Upper lobe of right lung (tissue), 1 donor: ENCODE results near the gene L1CAM. TPM values are rescaled to one million over a fixed set of nuclear protein-coding genes. Genes with fewer than 3 reads are reported as not detected.

Experiments
- ATAC-seq: fragments of 200-7000 bp; cut with Tn5 transposase; one replicate; pipeline ENCODE4 v1.9.1; 2020; ENCODE audit warnings: mild to moderate bottlenecking, moderate library complexity
- DNase-seq: peaks from one replicate; pipeline ENCODE4 v3.0.0-alpha.2; 2020
- H3K27ac ChIP-seq: fragments of 200-600 bp; one replicate; pipeline ENCODE4 v1.8.0; 2022
- H3K27me3 ChIP-seq: fragments of 200-600 bp; one replicate; pipeline ENCODE4 v1.8.0; 2022; ENCODE audit warnings: mild to moderate bottlenecking
- H3K36me3 ChIP-seq: fragments of 200-600 bp; one replicate; pipeline ENCODE4 v1.8.0; 2022
- H3K4me1 ChIP-seq: fragments of 200-600 bp; one replicate; pipeline ENCODE4 v1.8.0; 2022
- H3K4me3 ChIP-seq: fragments of 200-600 bp; one replicate; pipeline ENCODE4 v1.8.0; 2022; ENCODE audit warnings: mild to moderate bottlenecking
- H3K9me3 ChIP-seq: fragments of 200-600 bp; one replicate; pipeline ENCODE4 v1.8.0; 2022
- intact Hi-C: fragments of 100-400 bp; cut with DNase I; formaldehyde crosslinking; loops from one replicate; pipeline ENCODE4 v1.11.0; 2022
- total RNA-seq: library from RNA; stranded (reverse); fragmentation: NEBNext Ultra II Directional; extraction: Animal tissue kit (Norgen Biotek cat#: 25700); gene quantifications from one replicate; pipeline ENCODE4 v1.2.1, GENCODE V29; 2021
- TF ChIP-seq, protein P1 (sequence below): fragments of 200-600 bp; IDR thresholded peaks from one replicate; pipeline ENCODE4 v1.8.0; 2022; ENCODE audit warnings: antibody characterized with exemption
- donor health status: DM: no; HTN: yes; CAD: no; lungs with severe emphysema.

The L1CAM gene
- total RNA-seq, 1 donor from 2014 or later: 1.2 TPM

- H3K4me3 ChIP-seq: peak within 1 kb of the TSS; percentile 60
Observed at GRCh38 chrX:153925739-153926551, 40.0 kb upstream of the L1CAM start, which contains the start of gene ARHGAP4. Gene ARHGAP4 (minus strand): TSS chrX:153926264. CDS start chrX:153926202, 62 bp downstream.

DNA sequence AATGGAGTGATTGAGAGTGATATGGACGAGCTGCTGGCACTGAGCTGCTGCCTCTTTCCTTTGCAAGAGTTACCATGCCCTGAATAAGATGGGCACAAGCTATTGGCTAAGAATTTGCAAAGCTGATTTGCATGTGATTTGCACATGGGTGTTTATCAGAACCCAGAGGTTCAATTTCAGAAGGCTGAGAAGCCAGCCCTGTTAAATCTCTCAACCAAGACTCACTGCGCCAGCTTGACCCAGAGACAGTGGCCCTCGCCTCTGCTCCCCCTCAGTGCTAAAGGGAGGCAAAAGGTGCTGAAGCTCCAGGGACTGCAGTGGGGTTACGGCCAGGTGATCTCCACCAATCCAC is 39.4 kb upstream of the L1CAM start:
- peaks cover 18% of the 10 kb centered on the region for H3K4me1 ChIP-seq
- no peaks in the 10 kb centered on the region for H3K36me3 ChIP-seq
- no peaks in the 10 kb centered on the region for H3K9me3 ChIP-seq
- H3K27ac ChIP-seq: peak overlapping the region; percentile 92
- no peaks in the 10 kb centered on the region for H3K27me3 ChIP-seq
- TF ChIP-seq, protein P1, sequence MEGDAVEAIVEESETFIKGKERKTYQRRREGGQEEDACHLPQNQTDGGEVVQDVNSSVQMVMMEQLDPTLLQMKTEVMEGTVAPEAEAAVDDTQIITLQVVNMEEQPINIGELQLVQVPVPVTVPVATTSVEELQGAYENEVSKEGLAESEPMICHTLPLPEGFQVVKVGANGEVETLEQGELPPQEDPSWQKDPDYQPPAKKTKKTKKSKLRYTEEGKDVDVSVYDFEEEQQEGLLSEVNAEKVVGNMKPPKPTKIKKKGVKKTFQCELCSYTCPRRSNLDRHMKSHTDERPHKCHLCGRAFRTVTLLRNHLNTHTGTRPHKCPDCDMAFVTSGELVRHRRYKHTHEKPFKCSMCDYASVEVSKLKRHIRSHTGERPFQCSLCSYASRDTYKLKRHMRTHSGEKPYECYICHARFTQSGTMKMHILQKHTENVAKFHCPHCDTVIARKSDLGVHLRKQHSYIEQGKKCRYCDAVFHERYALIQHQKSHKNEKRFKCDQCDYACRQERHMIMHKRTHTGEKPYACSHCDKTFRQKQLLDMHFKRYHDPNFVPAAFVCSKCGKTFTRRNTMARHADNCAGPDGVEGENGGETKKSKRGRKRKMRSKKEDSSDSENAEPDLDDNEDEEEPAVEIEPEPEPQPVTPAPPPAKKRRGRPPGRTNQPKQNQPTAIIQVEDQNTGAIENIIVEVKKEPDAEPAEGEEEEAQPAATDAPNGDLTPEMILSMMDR: no peak
- intact Hi-C loops: no loop called here
- DNase-seq (no peak), ATAC-seq (no peak)
- H3K4me3 ChIP-seq: peak overlapping the region; percentile 60

More at GRCh38 chrX:153925739-153926551, 40.0 kb upstream of the L1CAM start, which contains the start of gene ARHGAP4:
- Histone ChIP-seq H3K9me3 (no peaks in the 10 kb centered on the region), H3K36me3 (peaks cover under 1% of the 10 kb centered on the region), H3K27me3 (no peaks in the 10 kb centered on the region), H3K4me1 (peaks cover 18% of the 10 kb centered on the region), H3K27ac (peak within 1 kb of the TSS; percentile 92)
- peak; percentile 12 for ATAC-seq
- intact Hi-C loops: no loop called here
- peak; percentile 71 for DNase-seq
- TF ChIP-seq, protein P1: no peak

DNA sequence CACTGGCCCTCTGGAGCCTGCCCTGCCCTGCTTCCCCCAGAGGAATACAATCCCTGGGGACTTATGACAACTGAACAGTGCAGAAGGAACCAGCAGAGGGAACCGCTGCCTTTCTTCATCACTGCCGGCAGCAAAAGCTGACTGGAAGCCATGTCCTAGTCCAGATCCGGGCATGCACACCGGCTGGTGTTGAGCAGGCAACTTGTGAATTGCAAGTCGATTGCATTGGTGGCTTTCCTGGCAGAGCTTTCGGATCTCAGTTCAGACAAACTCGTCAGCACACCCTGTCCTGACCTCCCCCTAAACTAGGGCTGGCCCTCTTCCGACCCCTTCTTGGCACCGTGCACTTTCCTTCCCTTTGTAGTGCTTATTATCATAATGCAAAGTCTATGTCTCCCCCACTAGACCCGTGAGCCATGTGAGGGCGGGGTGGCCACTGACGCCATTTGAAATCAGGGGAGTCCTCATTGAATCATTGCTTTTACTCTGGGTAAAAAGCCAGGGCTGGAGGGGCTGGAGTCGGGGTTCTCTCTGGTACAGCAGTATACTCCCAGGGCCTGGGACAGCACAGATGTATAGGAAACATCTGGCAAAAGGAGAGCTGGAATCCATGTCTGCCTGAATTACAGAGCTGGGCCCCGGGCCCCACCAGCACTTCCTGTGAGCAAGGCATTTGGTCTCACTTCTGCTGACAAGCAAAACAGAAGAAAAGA is 38.3 kb upstream of the L1CAM start:
- Histone ChIP-seq H3K27ac (peak overlapping the region; percentile 92), H3K4me3 (peak overlapping the region; percentile 60), H3K36me3 (no peaks in the 10 kb centered on the region), H3K4me1 (peaks cover 18% of the 10 kb centered on the region), H3K27me3 (no peaks in the 10 kb centered on the region), H3K9me3 (no peaks in the 10 kb centered on the region)
- ATAC-seq (no peak), DNase-seq (no peak)
- TF ChIP-seq, protein P1: peak; percentile 27
- intact Hi-C loops: no loop called here

DNA sequence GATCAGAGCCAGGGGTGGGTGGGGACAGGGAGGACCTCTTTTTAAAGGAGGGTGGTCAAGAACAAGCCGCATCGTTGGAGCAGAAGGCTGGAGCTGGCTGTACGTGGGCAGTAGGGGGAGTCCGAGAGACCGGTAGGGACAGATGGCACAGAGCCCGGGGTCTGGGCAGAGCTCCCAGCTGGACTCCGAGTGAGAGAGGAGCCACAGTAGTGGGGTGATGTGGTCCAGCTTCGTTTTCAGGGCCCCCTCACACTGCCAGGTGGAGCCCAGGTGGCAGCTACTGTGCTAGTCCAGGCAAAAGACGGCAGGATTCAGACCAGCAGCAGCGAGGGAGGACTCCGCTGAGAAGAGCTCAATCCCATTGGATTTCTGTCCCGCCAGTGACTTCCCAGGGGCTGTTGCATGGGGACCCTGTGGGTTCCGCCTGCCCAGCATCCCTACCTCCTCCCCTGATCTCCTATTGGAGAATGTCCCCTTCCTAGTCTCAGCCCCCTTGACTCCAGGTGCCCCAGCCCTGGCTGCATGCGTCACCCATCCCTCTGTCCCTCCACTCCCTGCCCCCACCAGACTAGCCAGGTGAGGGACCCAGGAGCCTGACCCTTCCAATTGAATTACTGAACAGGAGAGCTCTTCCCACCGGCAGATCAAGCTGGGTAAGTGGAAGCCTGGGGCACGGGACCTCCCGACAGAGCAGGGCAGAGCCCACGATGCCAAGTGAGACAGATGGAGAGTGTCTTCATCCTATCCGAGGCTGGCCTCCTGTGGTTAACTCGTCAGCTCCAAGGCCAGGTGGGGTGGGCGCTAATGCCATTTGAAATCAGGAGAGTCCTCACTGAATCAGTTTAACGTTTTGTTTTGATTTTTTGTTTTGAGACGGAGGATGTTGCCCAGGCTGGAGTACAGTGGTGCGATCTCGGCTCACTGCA is 37.2 kb upstream of the L1CAM start:
- Histone ChIP-seq H3K9me3 (no peaks in the 10 kb centered on the region), H3K4me1 (peaks cover 13% of the 10 kb centered on the region), H3K27me3 (no peaks in the 10 kb centered on the region), H3K36me3 (no peaks in the 10 kb centered on the region), H3K4me3 (no peak overlapping the region), H3K27ac (no peak overlapping the region)
- ATAC-seq (peak; percentile 55), DNase-seq (peak; percentile 85)
- TF ChIP-seq, protein P1: peak; percentile 44
- intact Hi-C loops: no loop called here
